IMR-90 (cell line): Measurements from ENCODE around the gene SP9. TPM values are rescaled to one million over a fixed set of nuclear protein-coding genes. Genes with fewer than 3 reads are reported as not detected.

Experiments used
- ATAC-seq: fragments of 200-7000 bp; cut with Tn5 transposase; 2 replicates; pipeline ENCODE4 v1.9.1; 2020; ENCODE audit warnings: low read depth, mild to moderate bottlenecking, moderate library complexity
- BruUV-seq: library from RNA; stranded (reverse); fragments of 400-500 nt; replicated peaks from 2 replicates; lab custom pipeline; 2021; lab: Mats Ljungman, UMichigan
- CTCF ChIA-PET: fragments of 300-600 bp; formaldehyde crosslinking; extraction: SDS; loops from one replicate; lab custom pipeline; 2021; ENCODE audit warnings: antibody characterized with exemption; lab: Yijun Ruan, JAX
- POLR2A ChIA-PET: fragments of 300-600 bp; sonication (Branson Sonifier 250); formaldehyde crosslinking; loops from one replicate; lab custom pipeline; 2022; ENCODE audit warnings: antibody characterized with exemption; ENCODE audit not compliant: unreplicated experiment; lab: Charles Lee
- DNase-seq: peaks from one replicate; pipeline ENCODE4 v3.0.0; 2013
- H2AFZ ChIP-seq: replicated peaks from 2 replicates; pipeline ENCODE3; 2013; ENCODE audit warnings: low read length, mild to moderate bottlenecking; ENCODE audit not compliant: poor library complexity
- H2AK5ac ChIP-seq: 2 replicates; pipeline ENCODE4 v1.6.1; 2013; ENCODE audit warnings: low read depth, low read length, inconsistent platforms
- H2AK9ac ChIP-seq: replicated peaks from 2 replicates; pipeline ENCODE3; 2013; ENCODE audit warnings: mild to moderate bottlenecking, low read depth, low read length, moderate library complexity; ENCODE audit not compliant: poor library complexity
- H2BK120ac ChIP-seq: 2 replicates; pipeline ENCODE4 v1.6.1; 2013; ENCODE audit warnings: low read depth, low read length, inconsistent platforms
- H2BK15ac ChIP-seq: 3 replicates; pipeline ENCODE4 v1.6.1; 2013; ENCODE audit warnings: low read depth, low read length, inconsistent platforms
- H2BK20ac ChIP-seq: 2 replicates; pipeline ENCODE4 v1.6.1; 2013; ENCODE audit warnings: low read depth, mild to moderate bottlenecking, inconsistent platforms, low read length, moderate library complexity
- H2BK5ac ChIP-seq: 2 replicates; pipeline ENCODE4 v1.6.1; 2013; ENCODE audit warnings: mild to moderate bottlenecking, low read depth, low read length, inconsistent platforms; ENCODE audit not compliant: poor library complexity, severe bottlenecking
- H3K14ac ChIP-seq: replicated peaks from 2 replicates; pipeline ENCODE4 v1.6.1; 2013; ENCODE audit warnings: low read depth, low read length, inconsistent platforms
- H3K18ac ChIP-seq: 2 replicates; pipeline ENCODE4 v1.6.1; 2013; ENCODE audit warnings: low read depth, low read length, control low read depth
- H3K23ac ChIP-seq: 2 replicates; pipeline ENCODE4 v1.6.1; 2013; ENCODE audit warnings: low read depth, low read length, inconsistent platforms
- H3K27ac ChIP-seq: 2 replicates; pipeline ENCODE4 v1.5.1; 2013; ENCODE audit warnings: mild to moderate bottlenecking, control low read depth, low read length; ENCODE audit not compliant: insufficient read depth
- H3K27me3 ChIP-seq: 2 replicates; pipeline ENCODE4 v1.6.1; 2013; ENCODE audit warnings: low read length; ENCODE audit not compliant: control insufficient read depth, insufficient read depth
- H3K36me3 ChIP-seq: 2 replicates; pipeline ENCODE4 v1.6.1; 2013; ENCODE audit warnings: low read length, mixed read lengths; ENCODE audit not compliant: control insufficient read depth, insufficient read depth
- H3K4ac ChIP-seq: 2 replicates; pipeline ENCODE4 v1.6.1; 2013; ENCODE audit warnings: low read depth, low read length, inconsistent platforms
- H3K4me1 ChIP-seq: 2 replicates; pipeline ENCODE4 v1.6.1; 2013; ENCODE audit warnings: low read length, mixed read lengths; ENCODE audit not compliant: control insufficient read depth, insufficient read depth
- H3K4me2 ChIP-seq: 2 replicates; pipeline ENCODE4 v1.6.1; 2013; ENCODE audit warnings: low read depth, mild to moderate bottlenecking, control low read depth, low read length, moderate library complexity
- H3K4me3 ChIP-seq: 2 replicates; pipeline ENCODE4 v1.5.1; 2013; ENCODE audit warnings: low read depth, mild to moderate bottlenecking, control low read depth, low read length, moderate library complexity; ENCODE audit not compliant: insufficient read depth
- H3K56ac ChIP-seq: 2 replicates; pipeline ENCODE4 v1.6.1; 2013; ENCODE audit warnings: low read length, inconsistent platforms; ENCODE audit not compliant: insufficient read depth; ENCODE audit errors: extremely low read depth
- H3K79me1 ChIP-seq, 2 experiments: 2 replicates each; pipeline ENCODE4 v1.6.1; 2013; ENCODE audit warnings: low read length in 2 of 2, inconsistent platforms in 1 of 2, low read depth in 1 of 2
- H3K9ac ChIP-seq: 2 replicates; pipeline ENCODE4 v1.6.1; 2013; ENCODE audit warnings: low read depth, low read length, control low read depth
- H3K9me1 ChIP-seq: 2 replicates; pipeline ENCODE4 v1.6.1; 2013; ENCODE audit warnings: low read length, inconsistent platforms; ENCODE audit not compliant: insufficient read depth
- H3K9me3 ChIP-seq: 2 replicates; pipeline ENCODE4 v1.6.1; 2013; ENCODE audit warnings: low read length; ENCODE audit not compliant: control insufficient read depth, insufficient read depth
- H4K20me1 ChIP-seq: 2 replicates; pipeline ENCODE4 v1.6.1; 2013; ENCODE audit warnings: low read length, inconsistent platforms; ENCODE audit not compliant: insufficient read depth
- H4K5ac ChIP-seq: 2 replicates; pipeline ENCODE4 v1.6.1; 2013; ENCODE audit warnings: mild to moderate bottlenecking, low read depth, low read length, control low read depth
- H4K8ac ChIP-seq, 2 experiments: 2 replicates each; pipeline ENCODE4 v1.6.1; 2013; ENCODE audit warnings: low read depth in 2 of 2, low read length in 2 of 2, control low read depth in 1 of 2, inconsistent platforms in 1 of 2
- H4K91ac ChIP-seq: 2 replicates; pipeline ENCODE4 v1.6.1; 2013; ENCODE audit warnings: low read depth, low read length, inconsistent platforms; ENCODE audit not compliant: insufficient read depth
- BHLHE40 ChIP-seq: fragments of 150-350 bp; IDR thresholded peaks from 2 replicates; pipeline ENCODE4 v1.6.1; 2016; ENCODE audit warnings: mild to moderate bottlenecking, low read depth, low read length
- CEBPB ChIP-seq: IDR thresholded peaks from 2 replicates; pipeline ENCODE4 v1.6.1; 2012; ENCODE audit warnings: low read depth, low read length, improper control_type of control experiment
- CHD1 ChIP-seq: IDR thresholded peaks from 2 replicates; pipeline ENCODE4 v1.6.1; 2012; ENCODE audit warnings: low read depth, low read length, improper control_type of control experiment
- MAFK ChIP-seq: IDR thresholded peaks from 2 replicates; pipeline ENCODE4 v1.6.1; 2012; ENCODE audit warnings: low read depth, low read length, improper control_type of control experiment
- MAZ ChIP-seq: IDR thresholded peaks from 2 replicates; pipeline ENCODE4 v1.6.1; 2012; ENCODE audit warnings: low read depth, mild to moderate bottlenecking, low read length, improper control_type of control experiment, moderate library complexity, borderline replicate concordance
- POLR2A ChIP-seq: IDR thresholded peaks from 2 replicates; pipeline ENCODE4 v1.6.1; 2012; ENCODE audit warnings: mild to moderate bottlenecking, low read depth, low read length
- RAD21 ChIP-seq: IDR thresholded peaks from 2 replicates; pipeline ENCODE4 v1.6.1; 2012; ENCODE audit warnings: low read length, improper control_type of control experiment
- RFX5 ChIP-seq: IDR thresholded peaks from 2 replicates; pipeline ENCODE4 v1.8.0; 2012; ENCODE audit warnings: low read depth, mild to moderate bottlenecking, low read length, moderate library complexity
- SMC3 ChIP-seq: fragments of 150-350 bp; IDR thresholded peaks from 2 replicates; pipeline ENCODE4 v1.6.1; 2016; ENCODE audit warnings: low read depth, mild to moderate bottlenecking, antibody characterized with exemption, low read length, moderate library complexity
- WGBS, 2 experiments: methylation state at CpG; one replicate each; pipeline versions ENCODE4 v1.1.5 to v1.1.7; 2013; ENCODE audit warnings: missing lambda C conversion rate in 2 of 2; ENCODE audit not compliant: insufficient read length in 1 of 2; ENCODE audit errors: extremely low coverage in 2 of 2; 5-methylcytosine and 5-hydroxymethylcytosine counted together
- dilution Hi-C: fragments of 300-500 bp; cut with HindIII; formaldehyde crosslinking; loops from one replicate; pipeline ENCODE4 v1.14.3; 2018; ENCODE audit warnings: low sequenced_read_pairs; ENCODE audit not compliant: unreplicated experiment
- in situ Hi-C: fragments of 300-500 bp; cut with MboI; formaldehyde crosslinking; loops from 3 replicates; pipeline ENCODE4 v1.14.3; 2019; ENCODE audit warnings: low sequenced_read_pairs, inconsistent platforms, mixed read lengths
- intact Hi-C: fragments of 100-400 bp; cut with micrococcal nuclease; formaldehyde crosslinking; loops from 2 replicates; pipeline ENCODE4 v1.10.0; 2022
- polyA plus RNA-seq, 3 experiments: library from polyadenylated mRNA; depleted of rRNA; stranded (reverse); fragments of >200 nt; gene quantifications; 2 replicates each; pipeline ENCODE4 v1.2.3, GENCODE V29; 2012; ENCODE audit warnings: low replicate concordance in 1 of 3
- total RNA-seq: library from RNA; depleted of rRNA; stranded (reverse); fragments of >200 nt; gene quantifications from 2 replicates; pipeline ENCODE4 v1.2.3, GENCODE V29; 2012
- TF ChIP-seq, protein P1 (sequence below): conservative IDR thresholded peaks from 2 replicates; pipeline ENCODE4 v1.5.1; 2012; ENCODE audit warnings: mild to moderate bottlenecking, low read depth, low read length, improper control_type of control experiment
- TF ChIP-seq, protein P2 (sequence below): fragments of 150-350 bp; IDR thresholded peaks from 2 replicates; pipeline ENCODE4 v1.6.1; 2017; ENCODE audit warnings: mild to moderate bottlenecking, antibody characterized with exemption, low read length, low read depth

The SP9 gene
- total and polyA plus RNA-seq, 2 of the 4 experiments (the other 2 are of a cell fraction) = not detected

DNA sequence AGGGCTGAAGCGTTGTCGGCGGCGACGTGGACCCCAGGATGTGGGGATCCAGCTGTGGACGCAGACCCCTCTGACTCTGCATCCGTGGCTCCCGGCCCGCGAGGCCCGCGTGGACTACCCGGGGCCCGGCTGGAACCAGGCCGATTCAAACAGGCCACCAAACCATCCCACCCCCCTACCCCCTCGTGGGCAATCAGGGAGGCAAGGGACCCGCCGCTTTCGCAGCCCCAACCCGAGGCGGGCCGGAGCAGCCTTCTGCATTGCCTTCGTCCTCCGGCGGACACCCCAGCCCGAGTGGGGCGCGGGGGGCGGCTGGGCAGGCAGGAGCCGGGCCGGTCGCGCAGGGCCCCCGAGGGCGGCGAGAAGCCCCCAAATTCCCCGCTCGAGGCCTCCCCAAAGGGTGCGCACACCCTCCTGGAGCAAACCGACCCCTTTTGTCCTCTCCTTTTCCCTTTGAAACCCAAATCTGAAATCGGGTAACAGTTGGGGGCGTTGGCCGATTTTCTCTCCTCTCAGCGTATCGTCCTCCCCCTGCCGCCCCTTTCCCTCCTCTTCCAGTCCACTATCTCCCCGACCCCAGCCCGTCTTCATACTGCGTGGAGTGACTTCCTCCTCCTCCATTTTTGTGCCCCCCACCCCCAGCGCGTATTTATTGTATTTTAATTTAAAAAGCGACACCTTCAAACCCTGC is 7.4 kb downstream of the SP9 start:
- no peaks in the 10 kb centered on the region for H3K36me3 ChIP-seq
- H3K27ac ChIP-seq = no peak overlapping the region
- no peak overlapping the region for H2AK9ac ChIP-seq
- no TSS peak for BruUV-seq
- H3K9me1 ChIP-seq = no peaks in the 10 kb centered on the region
- no peak overlapping the region for H4K8ac ChIP-seq
- H2BK120ac ChIP-seq = no peak overlapping the region
- intact Hi-C loops (loop anchor here (1.0 to 10.0 kb wide), 8 partner anchors 379 to 1517 kb away; no protein-coding TSS in a partner anchor), in situ Hi-C loops (loop anchor here (5.0 to 25.0 kb wide), 4 partner anchors 457 to 1530 kb away; no protein-coding TSS in a partner anchor), dilution Hi-C loops (no loop called here)
- H3K9ac ChIP-seq = no peak overlapping the region
- peaks cover 26% of the 10 kb centered on the region; the same call in 1 of the 2 replicates for H4K20me1 ChIP-seq
- POLR2A ChIA-PET = no interaction called here
- peak overlapping the region; percentile 83 for H2AFZ ChIP-seq
- H3K79me1 ChIP-seq = no peaks in the 10 kb centered on the region
- no peak overlapping the region for H3K14ac ChIP-seq
- peaks cover 10% of the 10 kb centered on the region; the same call in 1 of the 2 replicates for H3K4me1 ChIP-seq
- peaks cover 69% of the 10 kb centered on the region for H3K27me3 ChIP-seq
- H2BK15ac ChIP-seq = no peak overlapping the region
- TF ChIP-seq CHD1 (no peak), RAD21 (no peak), MAZ (no peak), POLR2A (no peak), CEBPB (no peak), BHLHE40 (no peak), MAFK (no peak), RFX5 (no peak), SMC3 (no peak)
- TF ChIP-seq, protein P1, sequence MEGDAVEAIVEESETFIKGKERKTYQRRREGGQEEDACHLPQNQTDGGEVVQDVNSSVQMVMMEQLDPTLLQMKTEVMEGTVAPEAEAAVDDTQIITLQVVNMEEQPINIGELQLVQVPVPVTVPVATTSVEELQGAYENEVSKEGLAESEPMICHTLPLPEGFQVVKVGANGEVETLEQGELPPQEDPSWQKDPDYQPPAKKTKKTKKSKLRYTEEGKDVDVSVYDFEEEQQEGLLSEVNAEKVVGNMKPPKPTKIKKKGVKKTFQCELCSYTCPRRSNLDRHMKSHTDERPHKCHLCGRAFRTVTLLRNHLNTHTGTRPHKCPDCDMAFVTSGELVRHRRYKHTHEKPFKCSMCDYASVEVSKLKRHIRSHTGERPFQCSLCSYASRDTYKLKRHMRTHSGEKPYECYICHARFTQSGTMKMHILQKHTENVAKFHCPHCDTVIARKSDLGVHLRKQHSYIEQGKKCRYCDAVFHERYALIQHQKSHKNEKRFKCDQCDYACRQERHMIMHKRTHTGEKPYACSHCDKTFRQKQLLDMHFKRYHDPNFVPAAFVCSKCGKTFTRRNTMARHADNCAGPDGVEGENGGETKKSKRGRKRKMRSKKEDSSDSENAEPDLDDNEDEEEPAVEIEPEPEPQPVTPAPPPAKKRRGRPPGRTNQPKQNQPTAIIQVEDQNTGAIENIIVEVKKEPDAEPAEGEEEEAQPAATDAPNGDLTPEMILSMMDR = no peak
- TF ChIP-seq, protein P2, sequence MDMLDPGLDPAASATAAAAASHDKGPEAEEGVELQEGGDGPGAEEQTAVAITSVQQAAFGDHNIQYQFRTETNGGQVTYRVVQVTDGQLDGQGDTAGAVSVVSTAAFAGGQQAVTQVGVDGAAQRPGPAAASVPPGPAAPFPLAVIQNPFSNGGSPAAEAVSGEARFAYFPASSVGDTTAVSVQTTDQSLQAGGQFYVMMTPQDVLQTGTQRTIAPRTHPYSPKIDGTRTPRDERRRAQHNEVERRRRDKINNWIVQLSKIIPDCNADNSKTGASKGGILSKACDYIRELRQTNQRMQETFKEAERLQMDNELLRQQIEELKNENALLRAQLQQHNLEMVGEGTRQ = no peak
- peaks cover 3% of the 10 kb centered on the region for H3K9me3 ChIP-seq
- H4K5ac ChIP-seq = no peak overlapping the region
- H3K4ac ChIP-seq = no peak overlapping the region
- DNase-seq = no peak
- peak overlapping the region; percentile 77 for H3K4me2 ChIP-seq
- no peak overlapping the region for H2AK5ac ChIP-seq
- no peak overlapping the region for H3K23ac ChIP-seq
- H2BK5ac ChIP-seq = no peak overlapping the region
- CTCF ChIA-PET = interaction anchor here (1.0 to 1.7 kb wide), 4 partner anchors 8 to 940 kb away, joined by 3 to 11 read pairs (median 4); no protein-coding TSS in a partner anchor
- no peak for ATAC-seq
- H3K18ac ChIP-seq = no peak overlapping the region
- H4K91ac ChIP-seq = no peak overlapping the region
- 0% methylated on average over 3 of the region's 52 CpGs; no CpG with 5 or more reads in 1 of the 2 experiments for WGBS, 2 experiments
- no peak overlapping the region for H3K56ac ChIP-seq
- H3K4me3 ChIP-seq = no peak overlapping the region
- H2BK20ac ChIP-seq = no peak overlapping the region
